Activated CD4-positive, alpha-beta memory T cell treated with anti-CD3 and anti-CD28 coated beads, Interleukin-2, amount 10 ng/mL, durations not matched to agents 7 days and 5 days (primary cell): ENCODE results near the gene HERC6. TPM values are rescaled to one million over a fixed set of nuclear protein-coding genes. Genes with fewer than 3 reads are reported as not detected.
A peak's percentile ranks its signal among the peaks of the same experiment; 100 is the strongest.
"Not testable (repeated sequence)": the region's sequence is repeated elsewhere in the genome, so short reads cannot be mapped to it uniquely, and the experiment has no call there.

Source experiments
- CTCF ChIA-PET: fragments of 350-600 bp; sonication (Branson Sonifier 250); formaldehyde crosslinking; loops from one replicate; lab custom pipeline; 2021; ENCODE audit warnings: antibody characterized with exemption, inconsistent platforms; lab: Charles Lee
- POLR2A ChIA-PET: fragments of 350-600 bp; sonication (Branson Sonifier 250); formaldehyde crosslinking; loops from one replicate; lab custom pipeline; 2021; ENCODE audit warnings: antibody characterized with exemption; lab: Charles Lee
- DNase-seq: peaks from one replicate; pipeline ENCODE4 v3.0.0-alpha.2; 2020
- H3K27ac Mint-ChIP-seq: one replicate; pipeline ENCODE4 v1.8.0; 2021; ENCODE audit warnings: mild to moderate bottlenecking, mixed read lengths
- H3K27me3 Mint-ChIP-seq: one replicate; pipeline ENCODE4 v1.8.0; 2021; ENCODE audit warnings: mixed read lengths
- H3K36me3 Mint-ChIP-seq: one replicate; pipeline ENCODE4 v1.8.0; 2021; ENCODE audit warnings: low read depth, mixed read lengths
- H3K4me1 Mint-ChIP-seq: one replicate; pipeline ENCODE4 v1.8.0; 2021; ENCODE audit warnings: mixed read lengths
- H3K4me3 Mint-ChIP-seq: one replicate; pipeline ENCODE4 v1.8.0; 2021; ENCODE audit warnings: mild to moderate bottlenecking, mixed read lengths
- H3K9me3 Mint-ChIP-seq: one replicate; pipeline ENCODE4 v1.8.0; 2021; ENCODE audit warnings: mixed read lengths
- total RNA-seq, 2 experiments: library from RNA; stranded (reverse); gene quantifications; one replicate each; pipeline ENCODE4 v1.2.3, GENCODE V29; 2021

Gene HERC6
- total RNA-seq, 2 experiments from 2014 or later = 47.5 to 49.0 TPM

DNA sequence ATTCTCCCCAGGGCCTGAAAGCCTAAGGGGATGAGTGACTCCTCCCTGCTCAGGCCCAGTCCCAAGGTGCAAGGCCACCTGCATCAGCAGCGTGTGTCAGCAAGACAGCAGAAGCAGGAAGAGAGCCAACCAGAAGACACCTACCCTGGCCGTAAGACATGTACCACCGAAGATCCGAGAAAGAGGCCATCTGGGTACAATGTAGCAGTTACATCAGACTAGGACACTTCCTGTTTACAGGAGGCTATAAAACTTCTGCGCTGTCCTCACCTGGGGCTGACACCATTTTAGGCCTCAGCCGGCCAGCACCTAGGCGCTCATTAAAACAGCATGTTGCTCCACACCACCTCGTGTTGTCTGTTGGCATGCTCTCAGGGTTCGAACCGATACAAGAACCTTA is 19.1 kb upstream of the HERC6 start:
- Mint-ChIP-seq H3K27ac (no peak overlapping the region), H3K4me1 (no peaks in the 10 kb centered on the region), H3K4me3 (no peak overlapping the region), H3K27me3 (peaks cover 9% of the 10 kb centered on the region), H3K36me3 (no peaks in the 10 kb centered on the region), H3K9me3 (peaks cover 27% of the 10 kb centered on the region)
- DNase-seq = no peak
- CTCF ChIA-PET = no interaction called here
- POLR2A ChIA-PET = no interaction called here

GRCh38 chr4:88360256-88360655 is 18.4 kb upstream of the HERC6 start:
- CTCF ChIA-PET = no interaction called here
- DNase-seq = no peak
- H3K4me1 Mint-ChIP-seq = no peaks in the 10 kb centered on the region
- POLR2A ChIA-PET = no interaction called here
- no peaks in the 10 kb centered on the region for H3K36me3 Mint-ChIP-seq
- peaks cover 9% of the 10 kb centered on the region for H3K27me3 Mint-ChIP-seq
- H3K4me3 Mint-ChIP-seq = no peak overlapping the region
- peaks cover 27% of the 10 kb centered on the region for H3K9me3 Mint-ChIP-seq
- H3K27ac Mint-ChIP-seq = no peak overlapping the region

- CTCF ChIA-PET = interaction anchor here (1.4 kb wide), 1 partner anchor 141 kb away, joined by 3 read pairs; no protein-coding TSS in a partner anchor
Measured at GRCh38 chr4:88360791-88361190, 17.9 kb upstream of the HERC6 start.

DNA sequence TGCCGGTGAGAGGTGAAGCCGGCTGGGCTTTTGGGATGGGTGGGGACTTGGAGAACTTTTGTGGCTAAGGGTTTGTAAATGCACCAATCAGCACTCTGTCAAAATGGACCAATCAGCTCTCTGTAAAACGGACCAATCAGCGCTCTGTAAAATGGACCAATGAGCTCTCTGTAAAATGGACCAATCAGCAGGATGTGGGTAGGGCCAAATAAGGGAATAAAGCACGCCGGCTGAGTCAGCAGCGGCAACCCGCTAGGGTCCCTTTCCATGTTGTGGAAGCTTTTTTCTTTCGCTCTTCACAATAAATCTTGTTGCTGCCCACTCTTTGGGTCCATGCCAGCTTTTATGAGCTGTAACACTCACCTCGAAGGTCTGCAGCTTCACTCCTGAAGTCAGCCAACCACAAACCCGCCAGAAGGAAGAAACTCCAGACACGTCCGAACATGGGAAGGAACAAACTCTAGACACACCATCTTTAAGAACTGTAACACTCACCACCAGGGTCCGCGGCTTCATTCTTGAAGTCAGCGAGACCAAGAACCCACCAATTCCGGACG is 17.4 kb upstream of the HERC6 start:
- ChIA-PET POLR2A (interaction anchor here (0.7 kb wide), 1 partner anchor 96 kb away, joined by 4 read pairs; the partner anchor contains the start of gene HERC5), CTCF (interaction anchor here (1.4 kb wide), 1 partner anchor 142 kb away, joined by 3 read pairs; no protein-coding TSS in a partner anchor)
- H3K27me3 Mint-ChIP-seq, H3K27ac Mint-ChIP-seq, H3K4me3 Mint-ChIP-seq, H3K4me1 Mint-ChIP-seq, H3K36me3 Mint-ChIP-seq, DNase-seq: not testable (repeated sequence)
- H3K9me3 Mint-ChIP-seq = peaks cover 25% of the 10 kb centered on the region

More at GRCh38 chr4:88360791-88361190, 17.9 kb upstream of the HERC6 start:
- POLR2A ChIA-PET = interaction anchor here (0.7 kb wide), 1 partner anchor 96 kb away, joined by 4 read pairs; the partner anchor contains the start of gene HERC5
- Mint-ChIP-seq H3K4me3 (no peak overlapping the region), H3K9me3 (peaks cover 27% of the 10 kb centered on the region), H3K4me1 (no peaks in the 10 kb centered on the region), H3K27me3 (peaks cover 9% of the 10 kb centered on the region), H3K36me3 (no peaks in the 10 kb centered on the region), H3K27ac (no peak overlapping the region)
- DNase-seq = no peak

GRCh38 chr4:88366460-88366859 is 12.2 kb upstream of the HERC6 start:
- Mint-ChIP-seq H3K27ac (no peak overlapping the region), H3K4me1 (peaks cover 5% of the 10 kb centered on the region), H3K4me3 (no peak overlapping the region), H3K36me3 (no peaks in the 10 kb centered on the region), H3K9me3 (peaks cover 11% of the 10 kb centered on the region), H3K27me3 (peaks cover 9% of the 10 kb centered on the region)
- CTCF ChIA-PET = no interaction called here
- DNase-seq = no peak
- POLR2A ChIA-PET = no interaction called here

GRCh38 chr4:88367826-88368225 is 10.8 kb upstream of the HERC6 start:
- DNase-seq = no peak
- H3K4me1 Mint-ChIP-seq = peaks cover 5% of the 10 kb centered on the region
- H3K9me3 Mint-ChIP-seq = peaks cover 8% of the 10 kb centered on the region
- no peak overlapping the region for H3K27ac Mint-ChIP-seq
- H3K4me3 Mint-ChIP-seq = no peak overlapping the region
- CTCF ChIA-PET = no interaction called here
- POLR2A ChIA-PET = no interaction called here
- H3K27me3 Mint-ChIP-seq = peaks cover 9% of the 10 kb centered on the region
- H3K36me3 Mint-ChIP-seq = peaks cover 4% of the 10 kb centered on the region

- H3K27me3 Mint-ChIP-seq, H3K27ac Mint-ChIP-seq, H3K4me3 Mint-ChIP-seq, DNase-seq, H3K9me3 Mint-ChIP-seq, H3K36me3 Mint-ChIP-seq, H3K4me1 Mint-ChIP-seq: not testable (repeated sequence)
- CTCF ChIA-PET = interaction anchor here (0.8 to 3.7 kb wide), 6 partner anchors 11 to 153 kb away, joined by 3 to 22 read pairs (median 4); partner anchors contain the start of gene HERC5
- POLR2A ChIA-PET = interaction anchor here (1.0 to 1.1 kb wide), 2 partner anchors 9 to 87 kb away, joined by 3 read pairs; partner anchors contain the start of genes HERC5 and HERC6
Measured at GRCh38 chr4:88369180-88369812, 9.4 kb upstream of the HERC6 start.

- POLR2A ChIA-PET = interaction anchor here (0.9 to 2.4 kb wide), 5 partner anchors 9 to 925 kb away, joined by 3 to 35 read pairs (median 5); partner anchors contain the start of genes HERC5 and PPM1K
Measured at GRCh38 chr4:88381123-88381522, 2.5 kb downstream of the HERC6 start.

DNA sequence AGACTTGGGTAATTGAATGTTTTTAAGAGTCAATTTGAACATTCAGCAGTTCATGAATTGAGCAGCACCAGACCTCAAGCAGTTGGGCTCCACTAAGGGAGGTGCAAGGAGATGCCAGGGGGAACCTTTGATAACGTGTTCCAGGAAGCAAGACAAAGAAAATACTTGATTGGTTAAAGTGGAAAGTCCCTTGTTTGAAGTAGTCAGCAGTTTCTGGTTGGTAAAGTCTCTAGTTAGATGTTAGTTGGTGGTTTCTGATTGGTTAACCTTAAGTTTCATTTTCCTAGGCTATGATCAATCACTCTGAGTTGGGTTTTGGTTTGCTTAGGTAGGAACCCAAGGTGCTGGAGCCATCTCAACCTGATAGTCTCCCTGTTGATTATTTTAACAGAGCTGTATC is 4.0 kb downstream of the HERC6 start:
- H3K4me3 Mint-ChIP-seq = peak overlapping the region; percentile 68
- peaks cover 3% of the 10 kb centered on the region for H3K9me3 Mint-ChIP-seq
- DNase-seq = peak; percentile 74
- H3K36me3 Mint-ChIP-seq = peaks cover 67% of the 10 kb centered on the region
- peaks cover 64% of the 10 kb centered on the region for H3K4me1 Mint-ChIP-seq
- ChIA-PET CTCF (interaction anchor here (1.2 to 1.3 kb wide), 2 partner anchors 98 to 133 kb away, joined by 3 to 7 read pairs; partner anchors contain the start of gene PPM1K), POLR2A (interaction anchor here (0.7 to 2.0 kb wide), 12 partner anchors 11 to 140 kb away, joined by 3 to 42 read pairs (median 4); partner anchors contain the start of genes HERC5 and PPM1K)
- H3K27ac Mint-ChIP-seq = peak overlapping the region; percentile 98
- H3K27me3 Mint-ChIP-seq = no peaks in the 10 kb centered on the region

More at GRCh38 chr4:88381123-88381522, 2.5 kb downstream of the HERC6 start:
- H3K4me3 Mint-ChIP-seq = peak overlapping the region; percentile 61
- peak overlapping the region; percentile 98 for H3K27ac Mint-ChIP-seq
- peaks cover 60% of the 10 kb centered on the region for H3K36me3 Mint-ChIP-seq
- no peaks in the 10 kb centered on the region for H3K27me3 Mint-ChIP-seq
- no peak for DNase-seq
- H3K4me1 Mint-ChIP-seq = peaks cover 62% of the 10 kb centered on the region
- H3K9me3 Mint-ChIP-seq = peaks cover 9% of the 10 kb centered on the region
- CTCF ChIA-PET = interaction anchor here (0.7 to 1.5 kb wide), 4 partner anchors 76 to 134 kb away, joined by 3 to 10 read pairs (median 6); partner anchors contain the start of genes HERC5 and PPM1K

DNA sequence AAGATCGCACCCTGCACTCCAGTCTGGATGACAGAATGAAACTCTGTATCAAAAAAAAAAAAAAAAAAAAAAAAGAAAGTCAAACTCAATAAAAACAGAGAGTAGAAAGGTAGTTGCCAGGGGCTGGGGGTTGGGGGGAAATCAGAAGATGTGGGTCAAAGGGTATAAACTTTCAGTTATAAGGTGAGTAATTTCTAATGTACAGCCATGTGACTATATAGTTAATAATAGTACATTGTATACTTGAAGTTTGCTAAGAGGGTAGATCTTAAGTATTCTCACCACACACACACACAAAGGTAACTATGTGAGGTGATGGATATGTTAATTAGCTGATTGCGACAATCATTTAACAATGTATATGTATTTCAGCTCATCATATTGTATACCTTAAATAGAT is 11.5 kb downstream of the HERC6 start:
- H3K4me3 Mint-ChIP-seq = no peak overlapping the region
- peaks cover 77% of the 10 kb centered on the region for H3K36me3 Mint-ChIP-seq
- ChIA-PET CTCF (interaction anchor here (0.6 to 1.0 kb wide), 2 partner anchors 11 to 93 kb away, joined by 3 read pairs; partner anchors contain the start of gene HERC6), POLR2A (interaction anchor here (1.9 kb wide), 1 partner anchor 11 kb away, joined by 6 read pairs; the partner anchor contains the start of gene HERC6)
- no peak overlapping the region for H3K27ac Mint-ChIP-seq
- H3K9me3 Mint-ChIP-seq = no peaks in the 10 kb centered on the region
- peaks cover 20% of the 10 kb centered on the region for H3K4me1 Mint-ChIP-seq
- DNase-seq = no peak
- H3K27me3 Mint-ChIP-seq = no peaks in the 10 kb centered on the region

- no peak for DNase-seq
- ChIA-PET CTCF (interaction anchor here (1.2 kb wide), 1 partner anchor 124 kb away, joined by 4 read pairs; no protein-coding TSS in a partner anchor), POLR2A (interaction anchor here (1.9 kb wide), 1 partner anchor 13 kb away, joined by 6 read pairs; the partner anchor contains the start of gene HERC6)
- no peaks in the 10 kb centered on the region for H3K9me3 Mint-ChIP-seq
- no peak overlapping the region for H3K4me3 Mint-ChIP-seq
- peaks cover 72% of the 10 kb centered on the region for H3K36me3 Mint-ChIP-seq
- H3K27ac Mint-ChIP-seq = no peak overlapping the region
- H3K27me3 Mint-ChIP-seq = no peaks in the 10 kb centered on the region
- peaks cover 11% of the 10 kb centered on the region for H3K4me1 Mint-ChIP-seq
Measured at GRCh38 chr4:88391703-88392102, 13.1 kb downstream of the HERC6 start.

DNA sequence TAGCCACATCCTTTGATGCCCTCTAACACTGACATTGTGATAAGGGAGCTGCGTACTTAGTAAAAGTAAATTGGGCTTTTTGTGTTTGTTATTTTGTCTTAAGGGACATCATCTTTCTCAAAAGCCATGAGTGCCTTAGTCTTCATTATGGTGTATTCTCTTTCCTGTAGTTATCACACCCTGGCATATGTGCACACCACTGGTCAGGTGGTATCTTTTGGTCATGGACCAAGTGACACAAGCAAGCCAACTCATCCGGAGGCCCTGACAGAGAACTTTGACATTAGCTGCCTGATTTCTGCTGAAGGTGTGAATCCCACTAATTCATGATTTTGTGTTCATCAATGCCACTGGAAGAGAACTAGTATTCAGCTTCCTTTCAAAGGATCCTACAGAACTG is 18.0 kb downstream of the HERC6 start:
- Mint-ChIP-seq H3K27me3 (no peaks in the 10 kb centered on the region), H3K36me3 (peaks cover 52% of the 10 kb centered on the region), H3K4me3 (no peak overlapping the region), H3K4me1 (peaks cover under 1% of the 10 kb centered on the region), H3K27ac (no peak overlapping the region), H3K9me3 (no peaks in the 10 kb centered on the region)
- ChIA-PET POLR2A (interaction anchor here (2.6 kb wide), 1 partner anchor 112 kb away, joined by 8 read pairs; the partner anchor contains the start of gene PPM1K), CTCF (interaction anchor here (1.7 kb wide), 1 partner anchor 18 kb away, joined by 6 read pairs; the partner anchor contains the start of gene HERC6)
- no peak for DNase-seq
